Measurements from ENCODE around the gene TBCEL.
"Not testable (repeated sequence)": the region's sequence is repeated elsewhere in the genome, so short reads cannot be mapped to it uniquely, and the experiment has no call there.

TBCEL gene

GRCh38 chr11:121031167-121031566 lies 7.3 kb downstream of the TBCEL start:
- Histone ChIP-seq H3K4me2 (ENCODE audit: low read length) (no peak overlapping the region), H3K9ac (ENCODE audit: low read depth, low read length) (no peak overlapping the region), H3K4me3 (ENCODE audit: low read length) (no peak overlapping the region), H3K36me3 (ENCODE audit: insufficient read depth, low read length) (no peaks in the 10 kb centered on the region), H3K27me3 (ENCODE audit: control insufficient read depth, insufficient read depth, low read length) (no peaks in the 10 kb centered on the region), H3K4me1 (ENCODE audit: control insufficient read depth, insufficient read depth, low read length) (no peaks in the 10 kb centered on the region), H3K9me3 (replicated peaks; ENCODE audit: low read length) (no peaks in the 10 kb centered on the region)

GRCh38 chr11:121031648-121032047 lies 7.7 kb downstream of the TBCEL start:
- H3K9me3 ChIP-seq (replicated peaks; ENCODE audit: low read length); H3K4me2 ChIP-seq (ENCODE audit: low read length); H3K4me3 ChIP-seq (ENCODE audit: low read length); H3K27me3 ChIP-seq (ENCODE audit: control insufficient read depth, insufficient read depth, low read length); H3K4me1 ChIP-seq (ENCODE audit: control insufficient read depth, insufficient read depth, low read length); H3K36me3 ChIP-seq (ENCODE audit: insufficient read depth, low read length); H3K9ac ChIP-seq (ENCODE audit: low read depth, low read length): not testable (repeated sequence)

GRCh38 chr11:121032546-121032945 lies 8.6 kb downstream of the TBCEL start:
- no peak overlapping the region for H3K4me2 ChIP-seq (ENCODE audit: low read length)
- H3K27me3 ChIP-seq (ENCODE audit: control insufficient read depth, insufficient read depth, low read length), result no peaks in the 10 kb centered on the region
- H3K4me3 ChIP-seq (ENCODE audit: low read length), result no peak overlapping the region
- H3K4me1 ChIP-seq (ENCODE audit: control insufficient read depth, insufficient read depth, low read length), result no peaks in the 10 kb centered on the region
- H3K9me3 ChIP-seq (replicated peaks; ENCODE audit: low read length), result no peaks in the 10 kb centered on the region
- no peak overlapping the region for H3K9ac ChIP-seq (ENCODE audit: low read depth, low read length)
- no peaks in the 10 kb centered on the region for H3K36me3 ChIP-seq (ENCODE audit: insufficient read depth, low read length)

- H3K4me3 ChIP-seq (ENCODE audit: low read length), result no peak overlapping the region
Measured at GRCh38 chr11:121033635-121034034, 9.7 kb downstream of the TBCEL start.

DNA sequence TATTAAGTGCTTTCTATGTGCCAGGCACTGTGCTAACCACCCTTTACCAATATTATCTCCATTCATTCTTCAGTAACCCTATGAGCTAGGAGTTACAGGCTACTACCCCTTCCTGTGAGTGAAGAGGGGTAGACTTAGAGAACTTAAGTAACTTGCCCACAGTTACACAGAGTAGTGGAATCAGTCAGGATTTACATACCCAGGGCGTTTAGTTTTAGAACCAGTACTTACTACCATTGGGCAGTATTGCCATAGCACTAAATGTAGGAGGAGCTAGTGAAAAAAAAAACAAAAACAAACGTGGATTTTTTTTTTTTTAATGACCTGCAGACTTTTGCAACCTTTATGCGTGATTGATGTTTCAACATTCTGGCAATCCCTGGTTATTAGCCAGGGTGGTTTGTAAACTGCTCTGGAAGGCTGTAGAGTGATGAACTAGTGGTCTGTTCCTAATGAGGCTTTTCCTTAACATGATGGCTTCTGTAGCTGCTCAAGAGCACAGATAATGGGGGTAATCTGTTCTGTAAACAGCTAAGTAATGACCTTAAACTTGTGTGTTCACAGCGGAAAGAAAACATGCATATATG lies 11.4 kb downstream of the TBCEL start:
- Histone ChIP-seq H3K4me1 (ENCODE audit: control insufficient read depth, insufficient read depth, low read length) (no peaks in the 10 kb centered on the region), H3K4me2 (ENCODE audit: low read length) (no peak overlapping the region), H3K9ac (ENCODE audit: low read depth, low read length) (no peak overlapping the region), H3K36me3 (ENCODE audit: insufficient read depth, low read length) (no peaks in the 10 kb centered on the region), H3K27me3 (ENCODE audit: control insufficient read depth, insufficient read depth, low read length) (no peaks in the 10 kb centered on the region), H3K4me3 (ENCODE audit: low read length) (no peak overlapping the region), H3K9me3 (replicated peaks; ENCODE audit: low read length) (no peaks in the 10 kb centered on the region)

More at GRCh38 chr11:121033635-121034034, 9.7 kb downstream of the TBCEL start:
- no peaks in the 10 kb centered on the region for H3K9me3 ChIP-seq (replicated peaks; ENCODE audit: low read length)
- no peak overlapping the region for H3K4me2 ChIP-seq (ENCODE audit: low read length)
- no peak overlapping the region for H3K9ac ChIP-seq (ENCODE audit: low read depth, low read length)
- H3K4me1 ChIP-seq (ENCODE audit: control insufficient read depth, insufficient read depth, low read length), result no peaks in the 10 kb centered on the region
- no peaks in the 10 kb centered on the region for H3K27me3 ChIP-seq (ENCODE audit: control insufficient read depth, insufficient read depth, low read length)
- no peaks in the 10 kb centered on the region for H3K36me3 ChIP-seq (ENCODE audit: insufficient read depth, low read length)

GRCh38 chr11:121035780-121036179 lies 11.9 kb downstream of the TBCEL start:
- no peaks in the 10 kb centered on the region for H3K9me3 ChIP-seq (replicated peaks; ENCODE audit: low read length)
- no peaks in the 10 kb centered on the region for H3K4me1 ChIP-seq (ENCODE audit: control insufficient read depth, insufficient read depth, low read length)
- H3K4me2 ChIP-seq (ENCODE audit: low read length), result no peak overlapping the region
- H3K27me3 ChIP-seq (ENCODE audit: control insufficient read depth, insufficient read depth, low read length), result no peaks in the 10 kb centered on the region
- H3K4me3 ChIP-seq (ENCODE audit: low read length), result no peak overlapping the region
- no peak overlapping the region for H3K9ac ChIP-seq (ENCODE audit: low read depth, low read length)
- H3K36me3 ChIP-seq (ENCODE audit: insufficient read depth, low read length), result no peaks in the 10 kb centered on the region

GRCh38 chr11:121037016-121037415 lies 13.1 kb downstream of the TBCEL start:
- Histone ChIP-seq H3K27me3 (ENCODE audit: control insufficient read depth, insufficient read depth, low read length) (no peaks in the 10 kb centered on the region), H3K4me3 (ENCODE audit: low read length) (no peak overlapping the region), H3K9me3 (replicated peaks; ENCODE audit: low read length) (no peaks in the 10 kb centered on the region), H3K4me1 (ENCODE audit: control insufficient read depth, insufficient read depth, low read length) (no peaks in the 10 kb centered on the region), H3K9ac (ENCODE audit: low read depth, low read length) (no peak overlapping the region), H3K4me2 (ENCODE audit: low read length) (no peak overlapping the region), H3K36me3 (ENCODE audit: insufficient read depth, low read length) (no peaks in the 10 kb centered on the region)

DNA sequence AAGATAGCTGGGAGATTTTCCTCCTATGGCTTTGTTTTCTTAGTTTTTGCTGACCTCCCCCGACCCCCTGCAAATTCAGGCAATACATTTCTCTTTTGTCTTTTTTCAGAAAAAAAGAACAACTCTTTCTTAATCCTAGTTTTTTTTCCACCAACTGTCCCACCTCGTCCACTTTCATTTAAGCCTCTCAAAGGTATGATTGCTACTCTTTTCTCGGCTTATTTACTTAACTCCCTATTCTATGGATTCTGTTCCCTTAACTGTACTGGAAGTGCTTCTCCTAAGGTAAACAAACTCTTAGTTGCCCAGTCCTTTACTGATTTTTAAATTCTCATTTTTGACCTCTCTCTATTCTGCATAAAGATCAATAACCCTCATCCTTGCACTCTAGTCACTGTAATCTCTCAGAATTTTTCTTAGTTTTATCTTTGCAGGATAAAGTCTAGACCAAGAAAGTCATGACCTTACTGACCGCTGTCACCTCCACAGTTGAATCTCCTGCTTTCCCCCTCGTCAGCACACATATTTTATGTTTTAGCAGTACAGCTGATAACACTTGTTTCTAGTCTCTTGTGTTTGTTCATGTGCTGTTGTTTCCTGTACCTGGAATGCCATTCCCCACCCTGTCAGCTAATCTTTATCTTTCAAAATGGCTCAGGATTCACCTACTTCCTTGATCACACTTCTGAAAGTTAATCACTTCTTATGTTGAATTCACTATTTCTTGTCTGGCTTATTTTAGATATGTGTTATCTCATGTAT lies 14.9 kb downstream of the TBCEL start:
- Histone ChIP-seq H3K36me3 (ENCODE audit: insufficient read depth, low read length) (no peaks in the 10 kb centered on the region), H3K4me2 (ENCODE audit: low read length) (no peak overlapping the region), H3K27me3 (ENCODE audit: control insufficient read depth, insufficient read depth, low read length) (no peaks in the 10 kb centered on the region), H3K4me1 (ENCODE audit: control insufficient read depth, insufficient read depth, low read length) (no peaks in the 10 kb centered on the region), H3K9ac (ENCODE audit: low read depth, low read length) (no peak overlapping the region), H3K4me3 (ENCODE audit: low read length) (no peak overlapping the region), H3K9me3 (replicated peaks; ENCODE audit: low read length) (no peaks in the 10 kb centered on the region)

GRCh38 chr11:121039971-121040613 lies 16.2 kb downstream of the TBCEL start:
- Histone ChIP-seq H3K4me3 (ENCODE audit: low read length) (no peak overlapping the region), H3K27me3 (ENCODE audit: control insufficient read depth, insufficient read depth, low read length) (no peaks in the 10 kb centered on the region), H3K9me3 (replicated peaks; ENCODE audit: low read length) (no peaks in the 10 kb centered on the region), H3K9ac (ENCODE audit: low read depth, low read length) (no peak overlapping the region), H3K4me1 (ENCODE audit: control insufficient read depth, insufficient read depth, low read length) (no peaks in the 10 kb centered on the region), H3K4me2 (ENCODE audit: low read length) (no peak overlapping the region), H3K36me3 (ENCODE audit: insufficient read depth, low read length) (no peaks in the 10 kb centered on the region)

DNA sequence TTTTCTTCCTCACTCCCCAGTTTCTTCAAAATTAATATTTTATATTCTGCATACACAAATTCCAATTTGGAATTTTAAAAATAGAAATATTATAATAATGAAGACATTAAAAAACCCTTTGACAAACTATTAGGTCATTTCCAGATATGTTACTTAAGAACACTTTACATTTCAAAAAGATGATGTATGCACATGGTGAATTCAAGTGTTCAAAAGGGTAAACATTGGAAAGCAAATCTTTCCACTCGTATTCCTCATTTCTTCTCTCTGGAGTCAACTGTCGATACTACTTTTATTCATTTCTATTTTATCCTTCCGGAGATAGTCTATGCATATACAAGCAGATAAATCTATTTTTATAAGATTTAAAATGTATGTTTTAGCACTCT lies 16.7 kb downstream of the TBCEL start:
- Histone ChIP-seq H3K9me3 (replicated peaks; ENCODE audit: low read length) (no peaks in the 10 kb centered on the region), H3K4me3 (ENCODE audit: low read length) (no peak overlapping the region), H3K36me3 (ENCODE audit: insufficient read depth, low read length) (no peaks in the 10 kb centered on the region), H3K9ac (ENCODE audit: low read depth, low read length) (no peak overlapping the region), H3K4me1 (ENCODE audit: control insufficient read depth, insufficient read depth, low read length) (no peaks in the 10 kb centered on the region), H3K27me3 (ENCODE audit: control insufficient read depth, insufficient read depth, low read length) (no peaks in the 10 kb centered on the region), H3K4me2 (ENCODE audit: low read length) (no peak overlapping the region)

DNA sequence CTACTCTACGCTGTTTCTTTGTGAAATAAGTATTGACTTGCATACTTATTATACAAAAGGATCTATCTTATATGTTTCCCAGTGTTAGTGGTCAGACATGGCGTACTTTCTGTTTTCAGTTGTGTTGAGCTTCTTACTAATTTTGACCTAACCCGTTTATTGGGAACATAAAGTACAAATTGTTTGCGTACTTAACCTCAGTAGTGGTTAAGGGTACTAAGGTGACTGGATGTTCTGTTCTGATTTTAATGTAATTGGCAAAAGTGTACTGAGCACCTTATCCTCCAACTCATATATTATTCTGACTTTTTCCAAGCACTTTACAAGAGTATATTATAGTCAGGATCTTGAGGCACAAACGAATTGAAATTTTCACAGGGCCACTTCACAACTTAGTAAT lies 17.2 kb downstream of the TBCEL start:
- Histone ChIP-seq H3K4me2 (ENCODE audit: low read length) (no peak overlapping the region), H3K4me3 (ENCODE audit: low read length) (no peak overlapping the region), H3K9me3 (replicated peaks; ENCODE audit: low read length) (no peaks in the 10 kb centered on the region), H3K9ac (ENCODE audit: low read depth, low read length) (no peak overlapping the region), H3K4me1 (ENCODE audit: control insufficient read depth, insufficient read depth, low read length) (no peaks in the 10 kb centered on the region), H3K36me3 (ENCODE audit: insufficient read depth, low read length) (no peaks in the 10 kb centered on the region), H3K27me3 (ENCODE audit: control insufficient read depth, insufficient read depth, low read length) (no peaks in the 10 kb centered on the region)

- peaks cover 7% of the 10 kb centered on the region for H3K36me3 ChIP-seq (ENCODE audit: insufficient read depth, low read length)
- H3K9me3 ChIP-seq (replicated peaks; ENCODE audit: low read length), result no peaks in the 10 kb centered on the region
- no peaks in the 10 kb centered on the region for H3K27me3 ChIP-seq (ENCODE audit: control insufficient read depth, insufficient read depth, low read length)
- no peak overlapping the region for H3K9ac ChIP-seq (ENCODE audit: low read depth, low read length)
- no peaks in the 10 kb centered on the region for H3K4me1 ChIP-seq (ENCODE audit: control insufficient read depth, insufficient read depth, low read length)
- no peak overlapping the region for H3K4me3 ChIP-seq (ENCODE audit: low read length)
- no peak overlapping the region for H3K4me2 ChIP-seq (ENCODE audit: low read length)
Measured at GRCh38 chr11:121042296-121042695, 18.4 kb downstream of the TBCEL start.
